HG03565 (cell line): ENCODE measurements around the gene ZFP1.

Source experiments
- ATAC-seq: cut with Tn5 transposase; IDR thresholded peaks from one replicate; pipeline ENCODE4 v1.9.1; 2021; ENCODE audit warnings: mild to moderate bottlenecking, moderate library complexity; ENCODE audit not compliant: unreplicated experiment

Gene ZFP1

GRCh38 chr16:75147968-75148310 lies 385 bp upstream of the ZFP1 start:
- ATAC-seq, result no peak

- no peak for ATAC-seq
Measured at GRCh38 chr16:75151798-75152197, 3.5 kb downstream of the ZFP1 start.

DNA sequence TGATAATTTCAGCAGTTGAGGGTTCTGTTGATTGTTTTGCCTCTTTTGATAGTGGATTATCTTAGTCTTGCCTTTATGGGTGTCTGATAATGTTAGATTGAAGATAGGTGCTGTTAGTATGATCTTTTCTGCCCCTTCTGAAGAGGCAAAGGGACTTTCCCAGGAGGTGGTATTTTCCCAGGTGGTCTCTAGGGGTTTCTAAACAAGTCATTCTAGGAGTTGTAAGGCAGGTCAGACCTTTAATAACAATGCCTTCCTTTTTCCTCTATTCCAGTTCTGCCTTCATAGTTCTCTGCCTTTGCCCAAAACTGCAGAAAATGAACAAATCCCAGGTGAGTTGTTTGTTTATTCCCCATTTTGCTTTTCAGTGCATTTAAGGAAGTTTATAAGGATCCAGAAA lies 4.3 kb downstream of the ZFP1 start:
- no peak for ATAC-seq

DNA sequence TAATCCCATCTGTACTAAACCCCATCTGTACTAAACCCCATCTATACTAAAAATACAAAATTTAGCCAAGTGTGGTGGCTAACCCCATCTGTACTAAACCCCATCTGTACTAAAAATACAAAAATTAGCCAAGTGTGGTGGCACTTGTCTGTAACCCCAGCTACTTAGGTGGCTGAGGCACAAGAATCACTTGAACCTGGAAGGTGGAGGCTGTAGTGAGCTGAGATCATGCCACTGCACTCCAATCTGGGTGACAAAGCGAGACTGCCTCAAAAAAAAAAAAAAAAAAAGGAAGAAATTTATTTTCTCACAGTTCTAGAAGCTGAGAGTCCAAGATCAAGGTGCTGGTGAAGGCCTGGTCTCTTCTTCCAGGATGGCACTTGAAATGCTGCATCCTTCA lies 12.1 kb downstream of the ZFP1 start:
- ATAC-seq, result no peak

GRCh38 chr16:75169899-75170405 lies 21.6 kb downstream of the ZFP1 start:
- no peak for ATAC-seq

GRCh38 chr16:75172578-75172977 lies 24.3 kb downstream of the ZFP1 start:
- no peak for ATAC-seq

DNA sequence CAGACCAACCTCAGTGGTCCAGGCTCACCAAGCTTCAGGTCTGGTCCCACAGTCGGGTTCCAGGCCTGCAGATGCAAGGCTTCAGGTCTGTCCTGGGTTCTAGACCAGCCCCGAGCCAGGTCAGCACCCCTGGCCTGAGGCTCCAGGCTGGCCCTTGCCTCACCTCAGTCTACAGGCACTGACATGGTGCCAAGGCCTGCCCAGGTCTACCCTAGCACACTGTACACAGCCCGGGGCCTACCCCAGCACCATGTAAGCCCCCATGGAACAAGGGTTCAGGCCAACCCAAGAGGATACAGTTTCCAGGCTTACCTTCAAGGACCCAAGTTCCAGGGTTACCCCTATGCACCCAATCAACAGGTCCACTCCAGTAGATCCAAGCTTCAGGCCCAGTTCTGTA lies 26.8 kb downstream of the ZFP1 start:
- no peak for ATAC-seq

DNA sequence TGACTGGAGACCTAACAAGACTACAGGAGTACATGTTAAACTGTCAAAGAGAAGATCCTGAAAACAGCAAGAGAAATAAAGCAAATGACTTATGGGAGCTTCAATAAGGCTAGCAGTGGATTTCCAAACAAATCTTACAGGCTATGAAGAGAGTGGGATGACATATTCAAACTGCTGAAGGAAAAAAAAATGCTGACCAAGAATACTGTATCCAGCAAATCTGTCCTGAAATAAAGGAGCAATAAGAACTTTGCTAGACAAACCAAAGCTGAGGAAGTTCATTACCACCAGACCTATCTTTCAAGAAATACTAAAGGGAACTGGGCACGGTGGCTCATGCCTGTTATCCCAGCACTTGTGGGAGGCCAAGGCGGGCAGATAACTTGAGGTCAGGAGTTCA lies 28.6 kb downstream of the ZFP1 start:
- ATAC-seq, result no peak

DNA sequence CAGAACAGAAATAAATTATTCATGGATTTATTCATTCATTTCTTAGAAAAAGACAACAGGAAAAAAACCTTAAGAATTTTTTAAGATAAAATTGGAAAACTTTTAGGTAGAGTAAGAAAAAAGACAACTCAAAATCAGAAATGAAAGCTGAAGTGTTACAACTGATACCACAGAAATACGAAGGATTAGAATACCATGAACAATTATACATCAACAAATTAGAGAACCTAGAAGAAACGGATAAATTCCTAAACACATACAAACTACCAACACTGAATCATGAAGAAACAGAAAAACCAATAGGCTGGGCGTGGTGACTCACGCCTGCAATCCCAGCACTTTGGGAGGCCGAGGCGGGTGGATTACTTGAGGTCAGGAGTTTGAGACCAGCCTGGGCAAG lies 30.9 kb downstream of the ZFP1 start:
- no peak for ATAC-seq

- no peak for ATAC-seq
Measured at GRCh38 chr16:75181630-75182029, 33.3 kb downstream of the ZFP1 start.

DNA sequence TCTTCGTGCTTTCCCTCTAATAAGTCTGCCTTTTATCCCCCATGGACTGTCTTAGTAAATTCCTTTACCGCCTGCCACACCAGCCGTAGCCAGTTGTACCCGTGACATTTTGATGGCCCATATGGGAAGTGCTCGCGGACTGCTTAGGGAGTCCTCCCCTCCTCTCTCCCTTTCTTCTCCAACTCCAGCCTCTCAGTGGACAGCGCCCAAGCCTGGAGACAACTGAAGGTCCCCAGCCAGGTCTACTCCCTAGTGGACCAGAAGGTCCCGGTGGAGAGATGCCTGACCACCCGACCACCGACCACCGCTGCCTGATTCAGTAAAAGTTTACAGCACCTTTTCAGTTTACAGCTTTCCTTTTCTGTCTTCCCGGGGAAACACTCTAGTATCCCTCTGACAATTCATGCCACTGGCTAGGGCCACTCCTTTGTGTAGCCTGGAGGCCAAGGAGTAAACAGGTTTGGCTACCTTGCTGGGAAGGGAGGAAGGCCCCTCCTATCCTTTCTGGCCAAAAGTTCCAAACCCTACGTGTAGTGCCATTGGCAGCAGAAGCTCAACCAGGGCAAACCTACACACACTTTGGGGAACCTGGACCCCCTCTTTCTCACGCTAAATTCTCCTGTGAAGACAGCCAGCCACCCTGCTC lies 40.6 kb downstream of the ZFP1 start:
- no peak for ATAC-seq

DNA sequence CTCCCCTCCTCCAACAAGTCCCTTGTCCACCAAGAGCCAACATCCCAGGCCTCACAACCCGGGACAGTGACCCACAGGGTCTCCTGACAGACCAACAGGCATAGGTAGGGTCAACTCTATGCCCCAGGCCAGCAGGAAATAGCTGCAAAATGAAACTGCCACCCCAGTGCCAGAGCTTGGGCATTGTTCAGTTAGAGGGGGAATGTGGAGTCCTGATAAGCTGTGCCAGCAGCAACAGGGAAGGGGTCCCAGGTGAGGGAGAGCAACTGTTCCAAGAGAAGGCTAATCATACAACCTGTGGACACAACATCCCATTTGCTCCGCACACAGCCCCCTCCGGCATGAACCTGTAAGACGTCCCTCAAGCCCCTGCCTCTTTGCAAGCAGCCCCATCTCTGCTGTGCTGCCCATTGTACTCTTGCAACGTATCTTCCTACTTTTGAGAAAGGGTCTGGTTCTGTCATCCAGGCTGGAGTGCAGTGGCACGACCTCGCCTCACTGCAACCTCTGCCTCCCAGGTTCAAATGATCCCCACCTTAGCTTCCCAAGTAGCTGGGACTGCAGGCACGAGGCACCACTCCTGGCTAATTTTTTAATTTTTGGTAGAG lies 41.4 kb downstream of the ZFP1 start:
- ATAC-seq, result no peak

DNA sequence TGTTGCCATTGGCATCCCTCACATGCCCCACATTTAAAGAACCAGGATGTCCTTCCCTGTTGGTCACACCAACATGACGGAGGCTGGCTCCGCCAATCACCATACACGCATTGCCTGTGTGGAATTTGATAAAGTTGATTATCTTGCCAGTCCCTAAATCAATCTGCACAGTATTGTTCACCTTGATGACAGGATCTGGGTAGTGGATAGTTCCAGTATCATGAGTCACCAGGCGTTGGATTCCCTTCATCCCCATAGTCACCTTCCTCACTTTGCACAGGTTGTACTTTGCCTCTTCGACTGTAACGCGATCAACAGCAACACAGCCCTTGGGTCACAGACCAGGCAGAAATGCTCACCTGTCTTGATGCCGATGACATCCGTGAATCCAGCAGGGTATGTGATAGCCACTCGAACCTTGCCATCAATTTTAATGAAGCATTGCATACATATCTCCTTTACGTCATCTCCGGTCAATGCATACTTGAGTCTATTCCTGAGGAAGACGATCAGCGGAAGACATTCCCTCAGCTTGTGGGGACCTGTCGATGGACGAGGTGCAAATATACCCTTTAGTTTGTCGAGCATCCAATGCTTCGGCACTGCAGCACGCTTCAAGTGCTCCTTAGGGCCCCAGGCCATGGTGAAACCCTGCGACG lies 44.4 kb downstream of the ZFP1 start:
- no peak for ATAC-seq

DNA sequence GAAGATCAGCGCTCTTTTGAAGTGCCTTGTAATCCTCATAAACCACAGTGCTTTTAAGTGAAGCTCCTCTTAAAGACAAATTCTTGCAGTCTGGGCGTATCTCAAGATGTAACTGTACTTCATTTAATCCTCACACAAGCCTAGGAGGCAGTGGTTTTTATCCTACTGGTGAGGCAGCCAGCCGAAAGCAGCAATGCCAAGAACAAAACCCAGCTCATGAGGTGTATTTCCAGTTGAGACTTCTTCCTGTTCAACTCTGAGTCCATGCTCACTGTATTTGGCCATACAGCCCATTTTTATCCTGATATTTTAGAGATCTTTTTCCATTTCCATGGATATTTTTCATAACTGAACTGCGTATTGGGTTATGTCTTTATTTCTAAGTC lies 44.9 kb downstream of the ZFP1 start:
- no peak for ATAC-seq

DNA sequence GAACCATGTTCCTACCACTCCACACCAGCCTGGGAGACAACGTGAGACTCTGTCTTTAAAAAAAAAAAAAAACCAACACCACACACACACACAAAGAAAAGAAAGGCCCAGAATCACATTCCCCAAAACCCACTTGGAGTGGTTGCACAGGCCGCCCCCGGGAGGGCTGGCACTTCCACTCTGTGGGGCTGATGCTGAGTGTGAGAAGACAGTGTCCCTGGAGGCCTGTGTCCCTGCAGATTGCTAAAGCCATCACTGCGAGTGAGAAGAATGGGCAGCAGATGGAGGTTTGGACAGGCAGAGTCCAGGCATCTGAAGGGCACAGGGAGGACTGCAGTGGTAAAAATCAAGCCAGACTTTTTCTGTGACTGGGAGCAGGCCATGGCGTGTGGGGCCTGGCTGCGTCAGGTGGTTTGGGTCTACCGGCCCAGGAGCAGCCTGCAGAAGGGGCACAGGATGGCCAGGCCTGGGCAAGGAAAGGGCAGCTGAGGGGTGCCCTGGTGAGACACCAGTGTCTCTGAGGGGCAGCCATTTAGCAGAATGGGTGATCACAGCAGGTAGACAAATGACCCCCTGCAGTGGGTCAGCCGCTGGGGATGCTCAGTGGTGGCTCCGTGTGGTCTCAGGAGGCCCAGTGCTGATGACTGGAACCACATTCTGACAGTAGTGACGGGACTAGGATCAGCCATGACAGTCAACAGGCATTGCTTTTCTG lies 45.6 kb downstream of the ZFP1 start:
- no peak for ATAC-seq

- no peak for ATAC-seq
Measured at GRCh38 chr16:75195811-75196790, 47.8 kb downstream of the ZFP1 start.

DNA sequence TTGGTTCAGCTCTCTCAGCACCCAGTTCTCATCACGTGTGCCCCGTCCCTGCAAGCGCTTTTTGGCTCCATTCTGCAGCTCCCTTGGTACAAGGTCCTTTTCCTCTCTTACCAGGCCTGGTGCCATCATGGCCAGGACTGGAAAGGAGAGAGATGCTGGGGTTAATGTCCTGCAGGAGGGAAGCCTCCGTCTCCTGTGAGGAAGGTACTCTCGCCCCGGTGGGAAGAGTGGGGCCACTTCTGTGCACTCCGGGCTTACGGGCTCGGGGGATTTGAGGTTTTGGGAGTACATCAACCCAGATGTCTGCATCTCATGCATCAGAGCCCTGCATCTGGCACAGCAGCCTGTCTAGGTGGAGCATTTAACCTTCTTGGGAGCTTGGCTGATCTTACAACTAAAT lies 48.5 kb downstream of the ZFP1 start:
- no peak for ATAC-seq

GRCh38 chr16:75197522-75198134 lies 49.3 kb downstream of the ZFP1 start:
- no peak for ATAC-seq

DNA sequence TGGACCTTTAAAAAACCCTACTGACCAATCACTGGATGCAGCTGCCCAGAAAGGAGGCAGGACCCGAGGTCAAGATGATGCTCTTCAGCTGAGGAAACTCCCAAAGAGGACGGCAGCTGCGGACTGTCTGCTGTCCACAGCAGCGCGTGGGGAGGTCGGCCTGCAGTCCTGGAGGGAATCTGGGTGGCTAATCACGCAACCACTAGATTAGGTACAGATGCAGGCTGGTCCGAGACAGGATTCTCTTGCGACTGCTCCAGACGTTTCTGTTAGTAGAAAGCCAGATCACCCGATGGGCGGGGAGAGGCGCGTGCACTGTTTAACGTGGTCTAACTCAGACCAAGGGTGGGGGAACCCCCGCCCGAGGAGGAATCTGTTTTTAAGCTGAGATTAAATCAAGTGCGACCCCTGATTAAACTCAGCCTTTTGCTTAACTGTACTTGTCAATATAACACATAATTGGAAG lies 49.8 kb downstream of the ZFP1 start:
- no peak for ATAC-seq

DNA sequence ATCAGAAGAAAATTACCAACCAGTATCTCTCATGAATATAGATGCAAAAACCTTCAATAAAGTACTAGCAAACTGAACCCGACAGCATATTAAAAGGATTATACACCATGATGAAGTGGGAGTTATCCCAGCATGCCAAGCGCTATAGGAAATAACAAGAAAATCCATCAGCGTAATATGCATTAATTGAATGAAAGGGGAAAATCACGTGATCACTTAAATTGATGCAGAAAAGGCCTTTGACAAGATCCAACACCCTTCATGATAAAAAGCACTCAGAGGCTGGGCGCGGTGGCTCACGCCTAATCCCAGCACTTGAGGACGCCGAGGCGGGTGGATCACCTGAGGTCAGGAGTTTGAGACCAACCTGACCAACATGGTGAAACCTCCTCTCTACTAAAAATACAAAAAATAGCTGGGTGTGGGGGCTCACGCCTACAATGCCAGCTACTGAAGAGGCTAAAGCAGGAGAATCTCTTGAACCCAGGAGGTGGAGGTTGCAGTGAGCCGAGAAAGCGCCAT lies 53.8 kb downstream of the ZFP1 start:
- no peak for ATAC-seq
